ENCODE results near the gene MPLKIP.
"Not testable (repeated sequence)": the region's sequence is repeated elsewhere in the genome, so short reads cannot be mapped to it uniquely, and the experiment has no call there.

MPLKIP gene

GRCh38 chr7:40134428-40135316 is at the start of gene MPLKIP, which contains the start of gene SUGCT:
Gene MPLKIP, minus strand, starts transcription at chr7:40134622. Its CDS starts 55 bp downstream, at chr7:40134567.
Gene SUGCT, plus strand, starts transcription at chr7:40135005.
- DNase-seq, result peak; percentile 99

DNA sequence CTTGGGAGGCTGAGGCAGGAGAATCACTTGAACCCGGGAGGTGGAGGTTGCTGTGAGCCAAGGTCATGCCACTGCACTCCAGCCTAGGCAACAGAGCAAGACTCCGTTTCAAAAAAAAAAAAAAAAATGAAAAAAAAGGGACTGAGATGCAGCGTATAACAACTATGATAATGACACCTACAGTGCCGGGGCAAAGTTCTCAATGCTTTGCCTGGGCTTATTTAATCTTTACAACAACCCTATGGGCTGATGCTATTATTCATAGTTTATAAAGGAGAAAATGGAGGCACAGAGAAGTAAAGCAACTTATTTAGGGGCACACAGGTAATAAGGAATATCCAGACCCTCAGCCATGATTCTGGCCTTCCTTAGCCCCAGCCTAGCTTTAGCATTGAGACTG is 48.0 kb upstream of the MPLKIP start:
- no peak for DNase-seq

DNA sequence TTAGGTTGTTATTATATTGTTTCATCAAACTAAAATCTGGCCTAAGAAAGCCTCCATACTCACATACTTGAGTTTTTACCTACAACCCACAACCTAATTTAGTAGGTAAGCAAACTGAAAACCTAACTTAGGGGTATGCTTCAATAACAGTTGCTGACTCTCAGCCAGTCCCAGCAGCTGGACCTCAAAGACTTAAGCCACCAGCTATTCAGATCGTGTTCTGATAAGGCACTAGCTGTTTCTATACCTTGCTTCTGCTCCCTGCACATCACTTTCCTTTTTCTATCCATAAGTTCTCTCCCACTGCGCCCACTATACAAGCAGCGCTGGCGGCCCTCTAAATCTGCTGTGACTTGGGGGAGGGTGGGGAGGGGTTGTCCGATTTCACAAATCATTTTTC is 42.6 kb upstream of the MPLKIP start:
- no peak for DNase-seq

GRCh38 chr7:40175725-40176510 is 41.5 kb upstream of the MPLKIP start:
- no peak for DNase-seq

- DNase-seq, result not testable (repeated sequence)
Measured at GRCh38 chr7:40175256-40175655, 40.8 kb upstream of the MPLKIP start.

DNA sequence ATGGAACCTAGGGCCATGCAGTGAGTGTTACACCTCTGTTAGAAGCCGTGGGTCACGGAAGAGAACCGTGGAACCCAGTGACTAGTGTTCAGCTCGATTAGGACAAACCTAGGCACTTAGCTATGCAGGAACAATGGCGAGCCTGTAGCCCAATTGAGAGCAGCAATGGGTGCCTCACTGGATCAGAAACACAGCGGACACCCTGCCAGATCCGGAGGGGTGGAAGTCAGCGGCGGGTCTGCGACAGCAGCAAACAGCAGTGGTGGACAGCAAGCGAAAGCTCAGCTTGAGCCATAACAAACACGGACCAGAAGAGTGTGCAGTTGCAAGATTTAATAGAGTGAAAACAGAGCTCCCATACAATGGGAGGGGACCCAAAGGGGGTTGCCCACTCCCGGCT is 38.7 kb upstream of the MPLKIP start:
- not testable (repeated sequence) for DNase-seq

GRCh38 chr7:40168266-40168665 is 33.8 kb upstream of the MPLKIP start:
- DNase-seq, result not testable (repeated sequence)

GRCh38 chr7:40167291-40167690 is 32.9 kb upstream of the MPLKIP start:
- DNase-seq, result no peak

DNA sequence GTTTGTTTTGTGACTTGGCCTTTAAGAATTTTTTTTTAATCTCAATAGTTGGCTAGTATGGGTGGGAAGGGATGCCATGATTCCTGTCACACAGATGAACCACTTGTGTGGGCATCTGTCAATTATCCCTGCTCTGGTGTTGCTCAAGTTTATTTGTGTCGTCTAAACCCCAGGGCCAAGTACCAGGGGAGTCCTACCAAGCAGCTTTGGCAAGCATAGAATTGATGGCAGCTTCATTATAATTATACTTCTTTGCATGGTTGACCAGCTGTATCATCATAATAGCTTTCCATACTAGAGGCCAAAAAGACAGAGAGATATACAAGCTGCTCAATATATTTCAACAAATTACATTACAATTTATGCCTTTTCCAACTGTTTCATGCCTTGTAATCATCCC is 30.8 kb upstream of the MPLKIP start:
- no peak for DNase-seq

DNA sequence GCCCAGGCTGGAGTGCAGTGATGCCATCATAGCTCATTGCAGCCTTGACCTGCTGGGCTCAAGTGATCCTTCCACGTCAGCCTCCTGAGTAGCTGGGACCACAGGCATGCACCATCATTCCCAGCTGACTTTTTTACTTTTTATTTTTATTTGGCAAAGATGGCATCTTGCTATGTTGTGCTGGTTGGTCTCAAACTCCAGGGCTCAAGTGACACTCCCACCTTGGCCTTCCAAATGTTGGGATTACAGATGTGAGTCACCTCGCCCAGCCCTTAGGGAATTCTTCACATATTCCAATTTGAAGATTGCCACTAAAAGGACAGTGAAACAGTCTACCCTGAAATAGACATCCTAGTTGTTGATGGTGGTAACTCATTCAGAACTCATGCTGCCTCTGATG is 28.1 kb upstream of the MPLKIP start:
- DNase-seq, result no peak

DNA sequence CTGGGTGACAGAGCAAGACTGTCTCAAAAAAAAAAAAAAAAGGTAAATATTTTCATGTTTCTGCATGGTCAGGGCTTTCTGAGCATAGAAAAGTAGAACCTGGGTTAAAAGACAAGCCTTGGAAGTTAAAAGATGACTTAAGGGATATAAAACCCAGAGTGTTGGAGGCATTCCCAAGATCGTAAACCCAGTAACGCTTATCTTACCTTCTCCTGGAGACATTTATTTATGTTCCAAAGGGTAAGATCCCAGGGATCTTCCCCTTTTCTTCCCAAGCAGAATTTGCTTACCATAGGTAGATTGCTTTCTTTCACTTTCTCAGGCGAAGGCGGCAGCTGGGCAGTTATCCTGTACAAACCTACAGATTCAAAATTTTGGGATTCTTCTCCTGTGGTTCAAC is 22.6 kb upstream of the MPLKIP start:
- DNase-seq, result no peak

- no peak for DNase-seq
Measured at GRCh38 chr7:40151504-40151903, 17.1 kb upstream of the MPLKIP start.

GRCh38 chr7:40148671-40149070 is 14.2 kb upstream of the MPLKIP start:
- DNase-seq, result no peak

GRCh38 chr7:40148247-40148580 is 13.8 kb upstream of the MPLKIP start:
- not testable (repeated sequence) for DNase-seq

DNA sequence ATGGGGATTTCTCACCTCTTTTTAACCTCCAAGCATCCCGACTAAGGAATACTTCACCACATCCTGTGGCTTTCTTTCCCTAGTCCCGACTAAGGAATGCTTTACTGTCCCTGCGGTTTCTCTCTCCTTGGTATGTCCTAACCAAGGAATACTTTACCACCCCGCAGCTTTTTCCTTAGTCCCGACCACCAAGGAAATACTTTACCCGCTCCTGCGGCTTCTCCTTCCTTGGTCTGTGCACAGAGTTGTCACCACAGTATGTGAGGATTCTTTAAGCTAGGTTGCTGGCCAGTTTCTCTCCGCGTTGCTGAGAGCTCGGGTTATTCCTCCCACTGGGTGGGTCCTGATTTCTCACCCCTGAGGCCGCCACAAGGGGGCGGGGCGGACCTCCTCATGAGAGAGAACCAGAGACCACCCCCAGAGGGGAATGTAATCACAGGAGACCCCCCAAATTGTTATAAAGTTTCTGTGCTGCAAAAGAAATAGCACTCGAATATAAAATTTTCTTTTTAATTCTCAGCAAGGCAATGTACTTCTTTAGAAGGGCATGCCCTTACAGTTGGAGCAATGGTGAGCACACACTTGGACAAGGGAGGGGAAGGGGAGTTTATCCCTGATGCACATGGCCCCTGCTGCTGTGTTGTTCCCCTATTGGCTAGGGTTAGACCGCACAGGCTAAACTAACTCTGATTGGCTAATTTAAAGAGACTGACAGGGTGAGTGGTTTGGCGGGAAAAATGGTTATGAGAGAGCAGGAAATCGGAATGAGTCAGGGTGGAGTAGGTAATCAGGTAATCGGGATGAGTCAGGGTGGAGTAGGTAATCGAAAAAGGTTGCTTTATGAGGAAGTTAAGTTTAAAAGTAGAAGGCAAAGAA is 13.2 kb upstream of the MPLKIP start:
- DNase-seq, result no peak

GRCh38 chr7:40145596-40146130 is 11.2 kb upstream of the MPLKIP start:
- DNase-seq, result not testable (repeated sequence)

GRCh38 chr7:40141916-40142315 is 7.5 kb upstream of the MPLKIP start:
- not testable (repeated sequence) for DNase-seq

- not testable (repeated sequence) for DNase-seq
Measured at GRCh38 chr7:40139891-40140290, 5.5 kb upstream of the MPLKIP start.

GRCh38 chr7:40138973-40139372 is 4.6 kb upstream of the MPLKIP start:
- no peak for DNase-seq

- no peak for DNase-seq
Measured at GRCh38 chr7:40137563-40137962, 3.1 kb upstream of the MPLKIP start.

DNA sequence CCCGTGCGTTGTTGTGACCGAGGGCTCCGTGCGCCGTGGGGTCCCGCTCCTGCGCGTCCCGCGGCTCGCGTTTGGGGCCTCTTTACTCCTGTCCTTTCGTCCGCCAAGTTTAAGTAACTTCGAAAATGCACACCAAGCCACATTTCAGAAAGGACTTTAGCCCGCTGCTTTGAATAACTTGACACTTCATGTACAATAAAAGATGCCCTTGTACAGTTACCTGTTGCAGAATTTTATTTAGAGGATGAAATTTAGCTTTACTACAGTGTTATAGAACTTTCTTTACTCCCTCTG is 842 bp upstream of the MPLKIP start:
- no peak for DNase-seq

DNA sequence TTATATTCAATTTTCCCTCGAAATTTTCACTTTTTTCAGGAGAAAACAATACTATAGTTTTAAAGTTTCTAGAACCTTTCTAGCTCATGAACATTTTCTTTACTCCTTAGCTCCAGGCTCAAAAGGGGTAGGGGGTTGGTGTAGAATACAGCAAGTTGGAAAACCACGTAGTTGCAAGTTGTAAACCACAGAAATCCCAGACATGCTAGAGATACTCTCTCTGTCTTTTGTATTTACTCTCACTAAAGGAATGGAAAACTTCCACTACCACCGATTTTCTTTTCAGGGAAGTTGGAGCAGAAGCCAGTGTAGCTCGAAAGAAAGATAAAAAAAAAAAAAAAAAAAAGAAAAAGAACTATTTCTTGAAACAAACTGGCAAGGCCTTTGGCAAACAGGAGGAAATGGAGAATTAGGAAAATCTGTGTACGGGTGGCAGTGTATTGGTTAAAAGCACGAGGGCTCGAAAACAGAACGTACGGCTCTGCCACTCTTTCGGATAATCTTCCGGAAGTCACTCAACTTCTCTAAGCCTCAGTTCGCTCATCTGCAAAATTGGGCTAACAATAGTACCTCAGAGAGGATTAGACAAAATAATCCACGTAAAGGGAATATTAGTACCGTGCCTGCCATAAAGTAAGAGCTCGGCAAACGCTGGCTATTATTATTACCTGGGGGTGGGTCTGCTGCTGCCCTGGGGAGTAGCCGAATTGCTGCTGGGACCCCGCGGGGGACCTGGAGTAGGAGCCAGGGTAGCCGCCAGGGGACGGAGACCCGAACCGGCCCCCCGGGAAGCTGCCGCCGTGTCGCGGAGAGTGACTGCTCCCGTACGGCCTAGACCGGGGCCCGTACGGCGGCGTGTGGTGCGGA is 628 bp downstream of the MPLKIP start:
- DNase-seq, result no peak

Data from retina (tissue), 1 donor.